Transverse colon (tissue), 4 donors: ENCODE data around the gene TECTA. TPM values are rescaled to one million over a fixed set of nuclear protein-coding genes. Genes with fewer than 3 reads are reported as not detected.

Experiments
- DNase-seq: peaks from one replicate; pipeline ENCODE4 v3.0.0-alpha.2; 2019
- H3K27ac ChIP-seq, 4 donors: fragments of 200-600 bp; sonication (generic); 2 replicates each; pipeline ENCODE4 v1.5.1; 2016 to 2018; ENCODE audit warnings: inconsistent platforms in 4 of 4
- H3K27me3 ChIP-seq: fragments of 200-600 bp; sonication (generic); 2 replicates; pipeline ENCODE4 v1.5.1; 2017; ENCODE audit warnings: inconsistent platforms
- H3K36me3 ChIP-seq, 4 donors: fragments of 200-600 bp; sonication (generic); 2 replicates each; pipeline ENCODE4 v1.5.1; 2017 to 2019; ENCODE audit warnings: inconsistent platforms in 4 of 4
- H3K4me1 ChIP-seq, 4 donors: fragments of 200-600 bp; sonication (generic); 2 replicates each; pipeline ENCODE4 v1.5.1; 2017 to 2020; ENCODE audit warnings: inconsistent platforms in 4 of 4
- H3K4me3 ChIP-seq, 4 donors: fragments of 200-600 bp; sonication (generic); 1 replicate in 1 of 4; 2 replicates in 3 of 4; pipeline versions ENCODE4 v1.5.1 to v1.6.1; 2017 to 2019; ENCODE audit warnings: inconsistent platforms in 4 of 4
- H3K9me3 ChIP-seq, 2 donors: fragments of 200-600 bp; sonication (generic); 2 replicates each; pipeline ENCODE4 v1.5.1; 2017 to 2019; ENCODE audit warnings: inconsistent platforms in 2 of 2
- CTCF ChIP-seq, 5 experiments: fragments of 200-600 bp in 3 of 5; fragments of 450-650 bp in 2 of 5; sonication (generic) in 3 of 5; IDR thresholded peaks; 1 replicate in 2 of 5; 2 replicates in 3 of 5; pipeline ENCODE4 v1.5.1; 2016 to 2017; ENCODE audit warnings: antibody characterized with exemption in 5 of 5, inconsistent platforms in 3 of 5, mild to moderate bottlenecking in 2 of 5, moderate library complexity in 1 of 5
- EP300 ChIP-seq: sonication (generic); formaldehyde crosslinking; IDR thresholded peaks from one replicate; pipeline ENCODE4 v1.6.1; 2017; ENCODE audit warnings: antibody characterized with exemption, low read depth
- POLR2A ChIP-seq: fragments of 450-650 bp; IDR thresholded peaks from one replicate; pipeline ENCODE4 v1.6.1; 2016; ENCODE audit warnings: antibody characterized with exemption, mild to moderate bottlenecking, moderate library complexity
- POLR2AphosphoS5 ChIP-seq, 3 donors: sonication (generic); formaldehyde crosslinking; IDR thresholded peaks; one replicate each; pipeline ENCODE4 v1.6.1; 2016; ENCODE audit warnings: antibody characterized with exemption in 3 of 3
- WGBS, 2 donors: methylation state at CpG; one replicate each; pipeline ENCODE4 v1.1.5; 2018; ENCODE audit warnings: low coverage in 1 of 2; 5-methylcytosine and 5-hydroxymethylcytosine counted together
- in situ Hi-C, 4 donors: fragments of 200-750 bp; cut with MboI; loops; one replicate each; pipeline versions ENCODE4 v1.15.0 to v1.15.1; 2017; ENCODE audit warnings: low sequenced_read_pairs in 3 of 4, low pct_ligation_motif_present in 1 of 4, low pct_unique_long_range_greater_than_20kb in 1 of 4
- intact Hi-C: fragments of 100-400 bp; cut with DNase I; formaldehyde crosslinking; loops from one replicate; pipeline ENCODE4 v1.15.1; 2023; ENCODE audit warnings: low total_unique reads
- total RNA-seq, 4 donors: library from RNA; depleted of rRNA; stranded (reverse); fragments of >200 nt; gene quantifications; one replicate each; pipeline ENCODE4 v1.1.0, GENCODE V29; 2016

The TECTA gene
- total RNA-seq, 4 donors from 2014 or later = 0.20 to 1.1 (median 0.44) TPM

- Histone ChIP-seq H3K36me3 (peaks cover 0 to 15% (median 2%) of the 10 kb centered on the region in 4 donors), H3K4me1 (peaks cover 0 to 24% (median 9%) of the 10 kb centered on the region in 4 donors)
- intact Hi-C loops = no loop called here
Measured at GRCh38 chr11:121063728-121064127, 37.3 kb upstream of the TECTA start.

GRCh38 chr11:121066623-121067022 is 34.4 kb upstream of the TECTA start:
- no peak for DNase-seq
- H3K27me3 ChIP-seq = no peaks in the 10 kb centered on the region
- peaks cover 0 to 9% (median 0%) of the 10 kb centered on the region in 4 donors for H3K36me3 ChIP-seq
- no peak for TF ChIP-seq CTCF (IDR thresholded peaks at IDR 0.05)
- no peak for TF ChIP-seq EP300
- no peak overlapping the region for H3K4me3 ChIP-seq
- intact Hi-C loops = no loop called here
- 54 to 68% methylated on average over 3 of the region's 3 CpGs for WGBS, 2 donors
- H3K27ac ChIP-seq = peak overlapping the region in 3 of 4 donors; percentile 56 to 81 (median 75)
- H3K4me1 ChIP-seq = peaks cover 0 to 28% (median 11%) of the 10 kb centered on the region in 4 donors
- no peaks in the 10 kb centered on the region for H3K9me3 ChIP-seq
- in situ Hi-C loops = no loop called here

More at GRCh38 chr11:121063728-121064127, 37.3 kb upstream of the TECTA start:
- Histone ChIP-seq H3K27me3 (no peaks in the 10 kb centered on the region), H3K9me3 (no peaks in the 10 kb centered on the region), H3K27ac (no peak overlapping the region), H3K4me3 (no peak overlapping the region)
- 86 to 87% methylated on average over 2 of the region's 2 CpGs for WGBS, 2 donors
- DNase-seq = no peak
- in situ Hi-C loops = no loop called here
- TF ChIP-seq CTCF (IDR thresholded peaks at IDR 0.05) (peak in 4 of 5 experiments; percentile 28 to 38 (median 32)), EP300 (no peak)

- Histone ChIP-seq H3K36me3 (peaks cover 0 to 9% (median 0%) of the 10 kb centered on the region in 4 donors), H3K4me3 (no peak overlapping the region), H3K4me1 (peaks cover 0 to 30% (median 11%) of the 10 kb centered on the region in 4 donors), H3K27ac (peak overlapping the region; percentile 33 to 81 (median 66)), H3K9me3 (no peaks in the 10 kb centered on the region), H3K27me3 (no peaks in the 10 kb centered on the region)
- DNase-seq = no peak
- in situ Hi-C loops = no loop called here
- intact Hi-C loops = no loop called here
- WGBS, 2 donors = 48 to 50% methylated on average over 3 of the region's 3 CpGs
- TF ChIP-seq POLR2A = no peak
- no peak for TF ChIP-seq POLR2AphosphoS5 (IDR thresholded peaks at IDR 0.05)
- TF ChIP-seq EP300 = no peak
- no peak for TF ChIP-seq CTCF (IDR thresholded peaks at IDR 0.05)
Measured at GRCh38 chr11:121067026-121067425, 34.0 kb upstream of the TECTA start.

- Histone ChIP-seq H3K9me3 (no peaks in the 10 kb centered on the region), H3K4me1 (peaks cover 0 to 34% (median 11%) of the 10 kb centered on the region in 4 donors), H3K4me3 (no peak overlapping the region), H3K27ac (peak overlapping the region; percentile 33 to 81 (median 66)), H3K27me3 (no peaks in the 10 kb centered on the region), H3K36me3 (peaks cover 0 to 9% (median 0%) of the 10 kb centered on the region in 4 donors)
- in situ Hi-C loops = no loop called here
- peak; percentile 29 for TF ChIP-seq POLR2A
- no peak for TF ChIP-seq POLR2AphosphoS5 (IDR thresholded peaks at IDR 0.05)
- no peak for DNase-seq
- intact Hi-C loops = no loop called here
- WGBS, 2 donors = 43 to 44% methylated on average over 2 of the region's 2 CpGs
Measured at GRCh38 chr11:121067453-121067852, 33.6 kb upstream of the TECTA start.
